ENCODE data around the gene KDELR3.

Gene KDELR3

DNA sequence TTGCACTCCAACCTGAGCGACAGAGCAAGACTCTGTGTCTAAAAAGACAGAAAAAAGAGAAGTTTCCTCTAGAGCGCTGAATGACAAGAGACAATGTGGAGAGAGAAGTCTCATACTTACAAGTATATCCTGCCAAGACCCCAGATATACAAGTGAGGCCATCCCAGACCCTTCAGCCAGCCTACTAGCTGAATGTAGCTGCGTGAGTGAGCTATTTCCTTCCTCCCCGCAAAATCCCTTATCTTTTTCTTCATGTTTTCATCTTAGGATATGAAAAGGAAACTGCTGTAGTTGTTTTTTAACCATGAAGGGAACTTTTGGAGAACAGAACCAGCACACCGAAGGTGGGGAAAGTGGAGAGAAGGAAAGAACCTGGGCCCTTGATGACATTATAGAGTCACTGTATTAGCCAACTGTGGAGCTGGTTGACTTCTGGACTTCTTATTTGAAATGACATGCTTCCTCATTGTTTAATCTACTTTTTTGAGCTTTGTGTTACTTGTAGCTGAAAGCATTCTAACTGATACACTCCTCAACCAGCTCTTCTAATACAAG, 42.6 kb downstream of the KDELR3 start:
- no peaks in the 10 kb centered on the region for H3K9me3 ChIP-seq (replicated peaks; ENCODE audit: low read length)
- peaks cover under 1% of the 10 kb centered on the region for H3K36me3 ChIP-seq (ENCODE audit: insufficient read depth, low read length)
- H3K4me1 ChIP-seq (ENCODE audit: control insufficient read depth, insufficient read depth, low read length) = peaks cover 7% of the 10 kb centered on the region
- H3K9ac ChIP-seq (ENCODE audit: low read depth, low read length) = no peak overlapping the region
- no peak overlapping the region for H3K4me2 ChIP-seq (ENCODE audit: low read length)
- H3K27me3 ChIP-seq (ENCODE audit: control insufficient read depth, insufficient read depth, low read length) = no peaks in the 10 kb centered on the region
- no peak overlapping the region for H3K4me3 ChIP-seq (ENCODE audit: low read length)

DNA sequence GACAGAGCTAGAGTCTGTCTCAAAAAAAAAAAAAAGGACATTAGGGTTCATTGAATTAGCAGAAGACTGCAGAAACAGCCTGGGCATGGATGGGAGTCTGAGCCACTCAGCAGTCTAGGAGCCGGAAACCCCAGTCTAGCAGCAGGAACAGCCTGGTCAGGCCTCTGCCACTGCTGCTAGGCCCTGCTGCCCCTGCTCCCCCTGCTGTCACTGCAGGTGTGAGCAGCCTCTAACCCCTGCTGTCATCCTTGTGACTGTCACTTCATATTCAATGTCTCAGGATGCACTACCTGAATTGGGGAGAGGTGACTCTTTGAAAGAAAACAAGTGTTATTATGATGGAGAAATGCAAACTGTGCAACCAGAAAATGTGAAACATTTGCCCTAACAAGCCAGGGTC, 45.2 kb downstream of the KDELR3 start:
- Histone ChIP-seq H3K36me3 (ENCODE audit: insufficient read depth, low read length) (no peaks in the 10 kb centered on the region), H3K9me3 (replicated peaks; ENCODE audit: low read length) (no peaks in the 10 kb centered on the region), H3K27me3 (ENCODE audit: control insufficient read depth, insufficient read depth, low read length) (no peaks in the 10 kb centered on the region), H3K4me1 (ENCODE audit: control insufficient read depth, insufficient read depth, low read length) (no peaks in the 10 kb centered on the region), H3K4me3 (ENCODE audit: low read length) (no peak overlapping the region), H3K9ac (ENCODE audit: low read depth, low read length) (no peak overlapping the region), H3K4me2 (ENCODE audit: low read length) (no peak overlapping the region)

- H3K9me3 ChIP-seq (replicated peaks; ENCODE audit: low read length) = no peaks in the 10 kb centered on the region
- H3K9ac ChIP-seq (ENCODE audit: low read depth, low read length) = no peak overlapping the region
- no peaks in the 10 kb centered on the region for H3K4me1 ChIP-seq (ENCODE audit: control insufficient read depth, insufficient read depth, low read length)
- no peak overlapping the region for H3K4me3 ChIP-seq (ENCODE audit: low read length)
- peaks cover 9% of the 10 kb centered on the region for H3K27me3 ChIP-seq (ENCODE audit: control insufficient read depth, insufficient read depth, low read length)
- no peak overlapping the region for H3K4me2 ChIP-seq (ENCODE audit: low read length)
- H3K36me3 ChIP-seq (ENCODE audit: insufficient read depth, low read length) = no peaks in the 10 kb centered on the region
These were observed 50.7 kb downstream of the KDELR3 start for GRCh38 chr22:38518620-38519019.

- Histone ChIP-seq H3K9me3 (replicated peaks; ENCODE audit: low read length) (no peaks in the 10 kb centered on the region), H3K4me3 (ENCODE audit: low read length) (no peak overlapping the region), H3K36me3 (ENCODE audit: insufficient read depth, low read length) (no peaks in the 10 kb centered on the region), H3K27me3 (ENCODE audit: control insufficient read depth, insufficient read depth, low read length) (peaks cover 9% of the 10 kb centered on the region), H3K9ac (ENCODE audit: low read depth, low read length) (no peak overlapping the region), H3K4me2 (ENCODE audit: low read length) (no peak overlapping the region), H3K4me1 (ENCODE audit: control insufficient read depth, insufficient read depth, low read length) (no peaks in the 10 kb centered on the region)
These were observed 51.8 kb downstream of the KDELR3 start for GRCh38 chr22:38519453-38520250.

DNA sequence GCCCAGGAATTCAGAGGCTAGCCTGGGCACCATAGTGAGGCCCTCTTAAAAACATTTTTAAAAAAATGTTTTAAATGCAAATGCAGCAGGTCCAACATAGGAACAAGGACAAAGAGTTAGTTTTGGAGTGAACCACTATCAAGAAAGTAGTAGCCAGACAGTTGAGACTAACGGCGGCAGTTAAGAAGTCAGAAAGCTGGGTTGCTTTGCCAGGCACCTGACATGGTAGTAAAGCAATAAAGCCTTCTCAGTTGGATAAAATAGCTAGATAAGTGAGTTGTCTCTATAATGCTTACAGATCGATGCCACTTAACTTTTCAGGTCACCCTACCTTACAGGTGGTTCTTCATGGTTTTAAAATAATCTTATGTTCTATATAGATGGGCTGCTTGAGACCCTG, 55.1 kb downstream of the KDELR3 start:
- H3K9me3 ChIP-seq (replicated peaks; ENCODE audit: low read length) = no peaks in the 10 kb centered on the region
- H3K4me1 ChIP-seq (ENCODE audit: control insufficient read depth, insufficient read depth, low read length) = no peaks in the 10 kb centered on the region
- H3K36me3 ChIP-seq (ENCODE audit: insufficient read depth, low read length) = no peaks in the 10 kb centered on the region
- no peak overlapping the region for H3K4me3 ChIP-seq (ENCODE audit: low read length)
- no peak overlapping the region for H3K9ac ChIP-seq (ENCODE audit: low read depth, low read length)
- H3K27me3 ChIP-seq (ENCODE audit: control insufficient read depth, insufficient read depth, low read length) = peaks cover 15% of the 10 kb centered on the region
- H3K4me2 ChIP-seq (ENCODE audit: low read length) = no peak overlapping the region

DNA sequence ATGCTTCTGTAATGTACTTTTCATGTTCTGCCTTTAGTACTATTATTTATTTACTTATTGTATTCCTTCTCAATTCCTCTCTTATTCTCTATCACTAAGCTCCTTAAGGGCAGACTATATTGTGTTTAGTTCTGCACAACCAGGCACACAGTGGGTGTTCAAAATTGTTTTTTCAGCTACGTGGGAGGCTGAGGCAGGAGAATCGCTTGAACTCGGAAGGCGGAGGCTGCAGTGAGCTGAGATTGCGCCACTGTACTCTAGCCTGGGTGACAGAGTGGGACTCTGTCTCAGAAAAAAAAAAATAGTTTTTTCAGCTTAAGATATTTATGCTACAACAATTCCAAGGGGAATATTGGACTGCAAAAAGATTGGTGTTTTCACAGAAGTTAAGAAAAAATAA, 55.6 kb downstream of the KDELR3 start:
- Histone ChIP-seq H3K27me3 (ENCODE audit: control insufficient read depth, insufficient read depth, low read length) (peaks cover 15% of the 10 kb centered on the region), H3K4me3 (ENCODE audit: low read length) (no peak overlapping the region), H3K4me1 (ENCODE audit: control insufficient read depth, insufficient read depth, low read length) (no peaks in the 10 kb centered on the region), H3K9me3 (replicated peaks; ENCODE audit: low read length) (no peaks in the 10 kb centered on the region), H3K36me3 (ENCODE audit: insufficient read depth, low read length) (no peaks in the 10 kb centered on the region), H3K9ac (ENCODE audit: low read depth, low read length) (no peak overlapping the region), H3K4me2 (ENCODE audit: low read length) (no peak overlapping the region)

- Histone ChIP-seq H3K4me1 (ENCODE audit: control insufficient read depth, insufficient read depth, low read length) (no peaks in the 10 kb centered on the region), H3K4me3 (ENCODE audit: low read length) (no peak overlapping the region), H3K36me3 (ENCODE audit: insufficient read depth, low read length) (no peaks in the 10 kb centered on the region), H3K27me3 (ENCODE audit: control insufficient read depth, insufficient read depth, low read length) (peaks cover 15% of the 10 kb centered on the region), H3K9ac (ENCODE audit: low read depth, low read length) (no peak overlapping the region), H3K9me3 (replicated peaks; ENCODE audit: low read length) (no peaks in the 10 kb centered on the region), H3K4me2 (ENCODE audit: low read length) (no peak overlapping the region)
These were observed 56.5 kb downstream of the KDELR3 start for GRCh38 chr22:38524429-38524828.

GRCh38 chr22:38531251-38531938, 63.5 kb downstream of the KDELR3 start:
- Histone ChIP-seq H3K36me3 (ENCODE audit: insufficient read depth, low read length) (no peaks in the 10 kb centered on the region), H3K4me3 (ENCODE audit: low read length) (no peak overlapping the region), H3K4me1 (ENCODE audit: control insufficient read depth, insufficient read depth, low read length) (peaks cover 6% of the 10 kb centered on the region), H3K9me3 (replicated peaks; ENCODE audit: low read length) (no peaks in the 10 kb centered on the region), H3K4me2 (ENCODE audit: low read length) (peak overlapping the region; percentile 28), H3K27me3 (ENCODE audit: control insufficient read depth, insufficient read depth, low read length) (peaks cover 5% of the 10 kb centered on the region), H3K9ac (ENCODE audit: low read depth, low read length) (no peak overlapping the region)

Measured in skeletal muscle satellite cell (primary cell).